DOHH2 (cell line): ENCODE measurements around the gene SERP1.
A peak's percentile ranks its signal among the peaks of the same experiment; 100 is the strongest.

Experiments used
- H3F3A ChIP-seq: fragments of 200-600 bp; sonication (generic), shearing (Covaris generic); 2 replicates; pipeline ENCODE4 v1.6.0; 2016; ENCODE audit warnings: antibody characterized with exemption, mild to moderate bottlenecking; ENCODE audit not compliant: control insufficient read depth, insufficient read depth
- H3K27ac ChIP-seq: fragments of 200-600 bp; sonication (generic); 2 replicates; pipeline ENCODE4 v1.5.1; 2014; ENCODE audit warnings: low read depth, mild to moderate bottlenecking, low read length, moderate library complexity
- H3K27me3 ChIP-seq: fragments of 200-600 bp; sonication (generic); 2 replicates; pipeline ENCODE4 v1.6.1; 2014; ENCODE audit warnings: mild to moderate bottlenecking, low read length, mixed read lengths; ENCODE audit not compliant: control insufficient read depth
- H3K36me3 ChIP-seq: fragments of 200-600 bp; sonication (generic); 2 replicates; pipeline ENCODE4 v1.6.1; 2014; ENCODE audit warnings: mild to moderate bottlenecking, low read length, moderate library complexity, mixed read lengths; ENCODE audit not compliant: control insufficient read depth
- H3K4me1 ChIP-seq: fragments of 200-600 bp; sonication (generic); 2 replicates; pipeline ENCODE4 v1.6.1; 2014; ENCODE audit warnings: mild to moderate bottlenecking, low read length, mixed read lengths; ENCODE audit not compliant: control insufficient read depth
- H3K4me2 ChIP-seq: fragments of 200-600 bp; sonication (generic); 2 replicates; pipeline ENCODE4 v1.6.0; 2014; ENCODE audit warnings: mild to moderate bottlenecking, low read length, moderate library complexity
- H3K4me3 ChIP-seq: fragments of 200-600 bp; sonication (generic); 2 replicates; pipeline ENCODE4 v1.5.1; 2014; ENCODE audit warnings: mild to moderate bottlenecking, low read length, mixed read lengths
- H3K79me2 ChIP-seq: fragments of 200-600 bp; sonication (generic); 2 replicates; pipeline ENCODE4 v1.6.1; 2014; ENCODE audit warnings: mild to moderate bottlenecking, low read length, mixed read lengths; ENCODE audit not compliant: control insufficient read depth
- H3K9me2 ChIP-seq: fragments of 200-600 bp; sonication (generic); replicated peaks from 2 replicates; pipeline ENCODE4 v1.6.1; 2014; ENCODE audit warnings: mild to moderate bottlenecking, low read length, mixed read lengths; ENCODE audit not compliant: control insufficient read depth
- H3K9me3 ChIP-seq: fragments of 200-600 bp; sonication (generic); 2 replicates; pipeline ENCODE4 v1.6.1; 2014; ENCODE audit warnings: antibody characterized with exemption, low read length, mixed read lengths; ENCODE audit not compliant: control insufficient read depth, insufficient read depth
- H4K20me1 ChIP-seq: fragments of 200-600 bp; sonication (generic); 2 replicates; pipeline ENCODE4 v1.6.0; 2014; ENCODE audit warnings: low read depth, mild to moderate bottlenecking, antibody characterized with exemption, low read length, moderate library complexity; ENCODE audit not compliant: control insufficient read depth, insufficient read depth
- EZH2phosphoT487 ChIP-seq: fragments of 200-600 bp; sonication (generic); IDR thresholded peaks from 2 replicates; pipeline ENCODE4 v1.6.1; 2017; ENCODE audit warnings: borderline replicate concordance, mild to moderate bottlenecking, antibody characterized with exemption, low read length, moderate library complexity, mixed read lengths
- TF ChIP-seq, protein P1 (sequence below): fragments of 200-600 bp; sonication (generic); IDR thresholded peaks from one replicate; pipeline ENCODE4 v1.5.1; 2014; ENCODE audit warnings: antibody characterized with exemption, mild to moderate bottlenecking, low read depth, low read length; ENCODE audit not compliant: poor library complexity, severe bottlenecking

Gene SERP1

DNA sequence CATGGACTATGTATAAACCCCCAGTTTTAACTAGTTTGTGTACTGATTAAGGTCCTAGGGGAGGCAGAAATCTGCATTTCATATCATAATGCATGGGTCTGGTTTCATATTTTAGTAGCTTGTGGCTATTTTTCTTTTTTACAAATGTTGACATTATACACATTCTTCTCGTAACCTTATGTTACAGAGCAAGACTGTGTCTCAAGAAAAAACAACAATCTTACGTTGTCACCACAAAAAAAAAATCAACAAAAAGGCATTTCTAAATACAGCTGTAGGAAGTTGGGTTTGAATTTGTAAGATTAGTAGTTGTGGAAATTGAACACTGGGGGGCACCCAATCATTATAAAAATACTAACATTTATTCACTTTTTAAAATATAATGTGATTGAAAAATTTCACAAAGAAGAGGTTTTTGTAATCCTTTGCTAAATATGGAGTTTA is 17.9 kb downstream of the SERP1 start:
- Histone ChIP-seq H3K9me3 (no peaks in the 10 kb centered on the region), H3K9me2 (no peaks in the 10 kb centered on the region), H3K36me3 (no peaks in the 10 kb centered on the region), H3K4me3 (no peak overlapping the region), H3K27ac (no peak overlapping the region), H3K79me2 (no peaks in the 10 kb centered on the region), H3K27me3 (peaks cover 3% of the 10 kb centered on the region; the same call in 1 of the 2 replicates), H4K20me1 (no peaks in the 10 kb centered on the region), H3K4me1 (peaks cover 4% of the 10 kb centered on the region), H3F3A (no peaks in the 10 kb centered on the region), H3K4me2 (no peak overlapping the region)
- TF ChIP-seq EZH2phosphoT487 = no peak
- TF ChIP-seq, protein P1, sequence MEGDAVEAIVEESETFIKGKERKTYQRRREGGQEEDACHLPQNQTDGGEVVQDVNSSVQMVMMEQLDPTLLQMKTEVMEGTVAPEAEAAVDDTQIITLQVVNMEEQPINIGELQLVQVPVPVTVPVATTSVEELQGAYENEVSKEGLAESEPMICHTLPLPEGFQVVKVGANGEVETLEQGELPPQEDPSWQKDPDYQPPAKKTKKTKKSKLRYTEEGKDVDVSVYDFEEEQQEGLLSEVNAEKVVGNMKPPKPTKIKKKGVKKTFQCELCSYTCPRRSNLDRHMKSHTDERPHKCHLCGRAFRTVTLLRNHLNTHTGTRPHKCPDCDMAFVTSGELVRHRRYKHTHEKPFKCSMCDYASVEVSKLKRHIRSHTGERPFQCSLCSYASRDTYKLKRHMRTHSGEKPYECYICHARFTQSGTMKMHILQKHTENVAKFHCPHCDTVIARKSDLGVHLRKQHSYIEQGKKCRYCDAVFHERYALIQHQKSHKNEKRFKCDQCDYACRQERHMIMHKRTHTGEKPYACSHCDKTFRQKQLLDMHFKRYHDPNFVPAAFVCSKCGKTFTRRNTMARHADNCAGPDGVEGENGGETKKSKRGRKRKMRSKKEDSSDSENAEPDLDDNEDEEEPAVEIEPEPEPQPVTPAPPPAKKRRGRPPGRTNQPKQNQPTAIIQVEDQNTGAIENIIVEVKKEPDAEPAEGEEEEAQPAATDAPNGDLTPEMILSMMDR = peak; percentile 40

DNA sequence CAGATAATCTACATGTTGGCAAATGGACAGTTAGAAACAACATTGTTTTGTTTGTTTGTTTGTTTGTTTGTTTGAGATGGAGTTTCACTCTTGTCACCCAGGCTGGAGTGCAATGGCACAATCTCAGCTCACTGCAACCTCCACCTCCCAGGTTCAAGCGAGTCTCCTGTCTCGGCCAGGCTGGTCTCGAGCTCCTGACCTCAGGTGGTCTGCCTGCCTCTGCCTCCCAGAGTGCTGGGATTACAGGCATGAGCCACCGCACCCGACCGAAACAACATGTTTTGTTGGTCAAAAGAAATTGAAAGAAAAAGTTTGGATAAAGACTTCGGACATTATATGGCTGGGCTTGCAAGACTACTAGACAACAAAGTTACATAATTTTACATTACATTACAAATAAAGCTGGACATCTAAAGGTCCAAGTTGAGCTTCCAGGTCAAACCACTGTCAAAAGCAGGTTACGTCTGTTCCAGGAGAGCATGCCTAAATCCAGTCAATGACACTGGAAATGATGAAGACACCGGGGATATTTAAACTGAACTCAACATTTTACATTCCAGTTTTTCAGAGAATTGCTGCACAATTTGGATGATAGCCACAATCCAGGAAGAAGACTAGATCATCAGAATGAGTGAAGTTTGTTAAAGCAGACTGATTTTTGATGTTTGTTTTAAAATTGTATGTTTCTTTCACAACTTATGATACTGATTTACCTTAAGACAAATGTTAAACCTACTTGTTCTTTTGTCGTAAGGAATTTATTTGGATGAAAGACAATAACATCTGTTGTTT is 18.6 kb downstream of the SERP1 start:
- Histone ChIP-seq H3K9me2 (no peaks in the 10 kb centered on the region), H3K27ac (no peak overlapping the region), H4K20me1 (no peaks in the 10 kb centered on the region), H3K4me2 (no peak overlapping the region), H3K4me3 (no peak overlapping the region), H3K4me1 (peaks cover 4% of the 10 kb centered on the region), H3F3A (no peaks in the 10 kb centered on the region), H3K79me2 (no peaks in the 10 kb centered on the region), H3K27me3 (peaks cover 3% of the 10 kb centered on the region; the same call in 1 of the 2 replicates), H3K9me3 (no peaks in the 10 kb centered on the region), H3K36me3 (no peaks in the 10 kb centered on the region)
- TF ChIP-seq EZH2phosphoT487 = no peak
- TF ChIP-seq, protein P1 = no peak

DNA sequence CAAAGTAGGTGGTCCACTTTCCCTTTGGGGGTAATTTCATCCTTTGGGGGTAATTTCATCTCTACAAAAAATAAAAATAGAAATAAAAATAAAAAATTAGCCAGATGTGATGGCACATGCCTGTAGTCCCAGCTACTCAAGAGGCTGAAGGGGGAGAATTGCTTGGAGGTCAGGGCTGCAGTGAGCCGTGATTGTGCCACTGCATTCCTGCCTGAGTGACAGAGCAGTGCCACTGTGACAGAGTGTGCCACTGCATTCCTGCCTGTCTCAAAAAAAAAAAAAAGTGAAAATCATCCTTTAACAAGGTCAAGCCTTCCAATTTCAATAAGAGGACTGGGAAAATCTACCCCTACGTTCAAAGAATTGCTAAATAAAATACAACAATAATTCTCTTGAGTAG is 22.8 kb downstream of the SERP1 start:
- no peak overlapping the region for H3K27ac ChIP-seq
- H3K4me3 ChIP-seq = no peak overlapping the region
- no peaks in the 10 kb centered on the region for H3K79me2 ChIP-seq
- no peaks in the 10 kb centered on the region; the same call in 1 of the 2 replicates for H3K27me3 ChIP-seq
- H3K4me2 ChIP-seq = no peak overlapping the region
- no peaks in the 10 kb centered on the region for H3K9me2 ChIP-seq
- peaks cover 4% of the 10 kb centered on the region for H3K4me1 ChIP-seq
- TF ChIP-seq EZH2phosphoT487 = no peak
- TF ChIP-seq, protein P1 = no peak
- no peaks in the 10 kb centered on the region for H3F3A ChIP-seq
- no peaks in the 10 kb centered on the region for H3K9me3 ChIP-seq
- no peaks in the 10 kb centered on the region for H3K36me3 ChIP-seq
- no peaks in the 10 kb centered on the region for H4K20me1 ChIP-seq
